HG03460 (cell line): ENCODE results near the gene COMMD7.

Experiments used
- ATAC-seq: cut with Tn5 transposase; IDR thresholded peaks from one replicate; pipeline ENCODE4 v1.9.1; 2021; ENCODE audit not compliant: unreplicated experiment

The COMMD7 gene

DNA sequence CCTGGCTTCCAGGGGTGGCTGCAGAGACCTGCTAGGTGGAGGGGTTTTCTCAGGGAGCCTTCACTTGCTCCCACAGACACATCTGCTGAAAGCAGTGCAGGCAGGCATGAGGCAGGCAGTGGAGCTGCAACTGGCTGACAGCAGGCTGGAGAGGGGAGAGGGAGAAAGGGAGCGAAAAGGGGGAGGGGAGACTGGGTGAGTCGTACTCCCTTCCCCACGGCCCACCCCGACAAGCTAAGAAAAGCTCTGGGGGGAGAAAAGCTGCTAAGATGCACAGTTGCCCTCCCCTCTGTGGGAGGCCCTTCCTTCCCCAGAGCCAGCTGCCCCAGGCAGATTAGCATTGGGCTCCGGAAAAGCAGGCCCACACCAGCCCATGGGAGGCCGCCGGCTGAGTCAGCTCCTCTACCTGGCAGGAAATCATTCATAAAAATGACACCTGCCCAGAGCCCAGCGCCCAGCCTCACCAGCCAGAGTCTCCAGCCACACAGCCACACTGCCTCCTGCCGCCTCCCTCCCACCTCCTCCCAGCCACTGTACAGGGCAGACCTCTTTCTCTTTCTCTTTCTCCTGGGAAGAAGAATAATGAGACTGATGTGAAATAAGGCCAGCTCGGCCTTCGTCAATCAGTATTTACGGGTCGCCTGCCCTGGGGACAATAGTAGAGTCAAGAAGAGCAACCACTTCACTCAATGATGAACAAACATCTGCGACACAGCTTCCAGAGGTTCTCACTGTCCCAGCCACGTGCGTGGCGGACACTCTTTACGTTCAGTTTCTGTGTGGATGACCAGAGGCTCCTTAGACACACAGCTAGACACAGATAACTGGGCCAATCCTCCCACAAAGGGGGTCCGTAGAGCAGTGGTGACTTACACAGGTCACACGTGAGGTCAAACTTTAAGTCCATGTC lies 61.8 kb downstream of the COMMD7 start:
- no peak for ATAC-seq

DNA sequence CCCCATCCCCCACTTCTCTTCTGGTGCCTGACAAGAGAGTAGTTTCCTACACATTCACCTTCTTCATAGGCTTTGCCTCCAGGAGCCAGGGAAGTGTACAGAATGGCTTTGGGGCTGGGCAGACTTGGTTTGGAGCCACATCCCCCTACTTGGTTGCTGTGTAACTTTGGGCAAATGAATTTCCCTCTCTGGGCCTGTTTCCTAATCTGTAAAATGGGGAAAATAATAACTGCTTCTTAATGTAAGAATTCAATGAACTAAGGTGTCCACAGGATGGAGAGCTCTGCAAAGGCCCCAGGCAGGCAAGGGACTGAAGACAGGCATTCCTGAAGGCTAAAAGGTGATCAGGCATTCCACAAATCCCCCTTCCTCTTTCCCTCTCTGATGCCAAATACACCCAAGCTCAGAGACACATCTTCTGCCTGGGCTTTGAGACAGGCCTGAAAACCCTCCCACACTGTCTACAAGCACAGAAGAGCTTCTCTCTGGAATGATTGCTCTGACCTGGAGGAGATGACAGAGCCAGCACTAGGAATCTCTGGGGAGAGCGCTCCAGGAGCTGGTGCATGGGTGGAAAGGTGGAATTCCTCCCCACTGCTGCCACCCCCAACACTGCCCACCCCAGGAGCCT lies 62.6 kb downstream of the COMMD7 start:
- ATAC-seq = no peak

DNA sequence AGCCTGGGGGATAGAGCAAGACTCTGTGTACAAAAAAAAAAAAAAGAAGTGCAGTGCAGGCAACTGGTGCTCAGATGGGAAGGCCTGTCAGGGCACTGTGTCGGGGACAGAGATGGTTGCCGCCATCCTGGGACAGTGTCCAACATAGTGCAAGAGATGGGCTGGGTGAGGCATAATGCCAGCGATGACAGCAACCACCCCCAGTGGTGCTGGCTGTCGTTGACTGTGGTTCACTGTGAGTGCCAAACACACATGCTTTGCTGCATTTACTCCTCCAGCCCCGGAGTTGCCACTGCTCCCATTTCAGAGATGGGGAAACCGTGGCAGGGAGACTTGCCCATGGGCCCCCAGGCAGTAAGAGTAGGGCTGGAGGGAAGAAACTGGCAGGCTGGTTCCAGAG lies 64.3 kb downstream of the COMMD7 start:
- ATAC-seq = no peak

DNA sequence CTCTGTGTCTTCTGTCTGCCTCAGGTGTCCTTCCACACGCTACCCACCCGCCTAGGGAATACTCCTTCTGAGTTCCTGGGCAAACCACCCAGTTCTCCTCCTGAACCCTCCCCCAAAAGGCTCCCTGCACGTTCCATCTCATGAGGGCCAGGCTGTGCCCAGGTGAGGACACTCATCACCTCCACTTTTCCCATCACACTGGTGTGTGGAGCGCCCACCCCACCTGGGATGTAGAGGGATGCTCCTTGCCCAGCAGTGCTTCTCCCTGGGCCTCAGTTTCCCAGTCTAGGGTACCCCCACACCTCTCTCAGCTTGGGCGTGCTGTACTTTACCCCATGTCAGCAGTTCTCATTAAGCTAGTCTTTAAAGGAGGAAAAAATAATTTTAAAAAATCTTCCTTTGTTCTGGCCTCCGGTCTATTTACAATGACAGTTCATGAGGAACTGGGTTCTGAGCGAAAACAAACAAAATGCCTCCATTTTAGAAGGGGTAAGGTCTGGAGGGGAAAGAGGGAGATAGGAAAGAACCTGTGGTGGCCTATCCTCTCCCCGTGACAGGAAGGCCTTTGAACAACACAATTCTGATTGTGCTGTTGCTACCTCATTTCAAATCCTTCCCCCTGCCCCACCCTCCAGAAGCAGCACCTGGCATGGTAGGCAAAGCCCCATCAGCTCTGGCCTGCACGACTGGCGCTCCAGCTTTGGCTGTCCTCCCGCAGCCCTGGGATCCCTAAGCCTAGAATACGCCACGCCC lies 67.9 kb downstream of the COMMD7 start:
- ATAC-seq = no peak

DNA sequence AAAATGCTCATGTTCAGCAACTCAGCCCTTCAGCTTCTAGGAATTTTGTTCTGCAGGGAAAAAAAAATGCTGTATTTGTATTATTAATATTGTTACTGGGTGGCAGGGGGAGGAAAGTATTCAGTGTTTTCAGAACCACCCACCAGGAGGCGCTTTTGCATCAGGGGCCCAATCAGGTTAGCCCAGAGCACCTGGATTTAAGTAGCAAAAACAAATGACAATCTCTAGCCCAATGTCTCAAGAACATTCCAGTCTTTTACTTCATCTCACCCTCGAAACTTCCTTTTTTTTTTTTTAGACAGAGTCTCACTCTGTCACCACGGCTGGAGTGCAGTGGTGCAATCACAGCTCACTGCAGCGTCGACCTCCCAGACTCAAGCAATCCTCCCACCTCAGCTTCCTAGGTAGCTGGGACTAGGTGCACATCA lies 68.9 kb downstream of the COMMD7 start:
- no peak for ATAC-seq

DNA sequence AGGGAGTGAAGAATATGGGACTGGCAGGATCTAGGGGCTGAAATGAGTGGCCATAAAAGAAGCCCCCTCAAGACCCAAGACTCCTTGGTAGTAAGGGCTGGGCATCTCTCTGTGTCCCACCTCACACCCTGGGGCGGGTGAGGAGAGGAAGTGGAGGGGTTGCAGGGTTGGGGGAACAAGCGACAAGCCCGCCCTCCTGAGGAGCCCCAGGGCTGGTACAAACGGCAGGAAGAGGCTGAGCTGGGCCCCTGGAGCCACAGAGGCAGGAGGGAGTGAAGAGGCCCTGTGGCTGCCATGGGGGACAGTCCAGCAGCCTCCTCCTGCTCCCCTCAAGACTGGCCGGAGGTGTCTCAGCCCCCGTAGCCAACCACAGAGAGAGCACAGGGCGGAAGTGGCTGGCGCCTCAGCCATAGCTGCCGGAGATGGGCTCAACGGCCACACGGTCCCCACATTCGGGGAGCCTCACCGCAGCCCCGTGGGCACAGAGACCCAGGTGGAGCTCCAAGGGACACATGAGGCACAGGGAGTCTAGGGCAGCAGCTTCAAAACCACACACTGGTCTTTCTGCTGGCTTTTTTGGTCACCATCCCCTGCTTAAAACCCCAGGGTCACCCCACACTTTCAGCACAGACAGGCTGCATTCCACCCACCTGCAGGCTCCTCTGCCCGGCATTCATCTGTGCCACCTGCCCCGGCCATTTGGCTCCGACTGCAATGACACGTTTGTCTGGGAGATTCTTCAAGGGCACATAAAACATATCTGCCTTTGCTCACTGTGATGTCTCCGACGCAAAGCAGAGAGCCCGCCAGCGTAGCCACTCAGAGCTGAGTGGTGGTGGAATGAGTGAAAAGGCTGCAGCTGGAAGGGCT lies 70.0 kb downstream of the COMMD7 start:
- ATAC-seq = peak; percentile 61

DNA sequence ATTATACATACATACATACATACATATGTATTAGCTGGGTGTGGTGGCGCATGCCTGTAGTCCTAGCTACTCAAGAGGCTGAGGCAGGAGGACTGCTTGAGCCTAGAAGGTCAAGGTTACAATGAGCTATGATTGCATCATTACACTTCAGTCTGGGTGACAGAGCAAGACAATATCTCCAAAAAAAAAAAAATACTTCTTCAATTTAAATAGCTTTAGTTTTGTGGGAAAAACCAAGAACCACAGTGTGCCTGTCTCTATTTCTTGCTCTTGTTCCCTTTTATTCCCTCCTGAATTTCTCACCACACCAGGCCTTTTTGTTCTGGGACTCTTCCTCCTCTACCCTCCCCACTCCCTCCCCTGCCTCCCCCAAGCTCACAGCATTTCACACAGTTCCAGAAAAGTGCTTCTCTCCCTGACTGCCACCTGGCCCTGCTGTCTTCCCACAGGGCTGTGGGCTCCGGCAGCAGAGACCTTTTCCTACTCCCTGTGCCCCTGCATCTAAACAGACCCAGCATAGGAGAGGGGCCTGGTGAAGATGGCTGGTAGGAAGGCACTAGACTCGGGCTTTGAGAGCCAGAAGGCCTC lies 70.8 kb downstream of the COMMD7 start:
- ATAC-seq = peak; percentile 2

DNA sequence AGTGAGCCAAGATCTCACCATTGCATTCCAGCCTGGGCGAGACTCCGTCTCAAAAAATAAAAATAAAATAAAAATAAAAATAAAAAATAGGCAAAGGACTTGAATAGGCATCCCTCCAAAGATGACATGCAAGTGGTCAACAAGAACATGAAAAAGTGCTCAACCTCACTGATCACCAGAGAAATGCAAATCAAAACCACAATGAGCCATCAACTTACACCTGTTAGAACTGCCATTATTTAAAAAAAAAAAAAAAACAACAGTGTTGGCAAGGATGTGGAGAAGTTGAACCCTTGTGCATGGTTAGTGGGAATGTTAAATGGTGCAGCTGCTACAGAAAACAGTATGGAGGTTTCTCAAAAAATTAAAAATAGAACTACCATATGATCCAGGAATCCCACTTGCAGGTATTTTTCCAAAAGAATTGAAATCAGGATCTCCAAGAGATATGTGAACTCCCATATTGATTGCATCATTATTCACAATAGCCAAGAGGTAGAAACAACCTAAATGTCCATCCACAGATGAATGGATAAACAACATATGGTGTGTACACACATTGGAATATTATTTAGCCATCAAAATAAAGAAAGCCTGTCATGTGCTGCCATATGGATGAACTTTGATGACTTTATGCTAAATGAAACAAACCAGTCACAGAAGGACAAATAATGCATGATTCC lies 72.4 kb downstream of the COMMD7 start:
- ATAC-seq = no peak

DNA sequence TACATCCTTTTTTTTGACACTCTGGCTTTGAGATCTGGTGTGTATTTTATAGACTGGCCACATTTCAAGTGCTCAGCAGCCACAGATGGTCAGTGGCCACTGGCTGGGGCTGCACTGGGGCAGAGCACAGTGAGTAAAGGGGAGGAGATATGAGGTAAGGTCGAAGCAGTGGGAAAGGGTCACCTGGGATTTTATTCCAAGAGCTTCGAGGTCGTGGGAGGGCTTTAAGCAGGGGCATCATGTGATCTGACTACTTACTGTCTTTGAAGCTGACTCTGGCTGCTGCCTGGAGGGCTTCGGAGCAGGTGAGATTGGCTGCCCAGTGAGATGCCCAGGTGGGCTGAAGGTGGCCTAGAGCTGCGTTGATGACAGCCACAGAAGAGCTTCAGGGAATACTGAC lies 76.2 kb downstream of the COMMD7 start:
- ATAC-seq = no peak

DNA sequence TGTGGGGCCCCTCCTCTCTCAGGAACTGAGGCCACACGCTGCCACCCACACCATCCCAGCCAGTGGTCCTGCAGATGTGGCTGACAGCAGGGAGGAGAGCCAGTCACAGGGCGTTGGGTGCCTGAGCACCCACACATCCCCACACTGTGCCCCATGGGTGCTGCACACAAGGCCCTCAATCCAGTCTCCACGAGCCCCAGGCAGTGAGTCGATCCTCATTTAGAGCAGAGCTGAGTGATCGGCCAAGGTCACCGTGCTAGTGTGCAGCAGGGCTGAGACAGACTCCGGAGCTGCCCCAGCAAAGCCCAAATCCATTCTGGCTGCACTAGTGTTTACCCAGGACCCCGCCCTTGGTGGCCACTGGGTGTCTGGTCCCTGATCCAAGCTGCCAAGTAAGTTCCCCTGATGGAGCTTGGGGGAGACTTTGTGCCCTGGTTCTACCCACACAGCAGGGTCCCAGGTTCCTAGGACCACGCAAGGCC lies 78.5 kb downstream of the COMMD7 start:
- no peak for ATAC-seq

DNA sequence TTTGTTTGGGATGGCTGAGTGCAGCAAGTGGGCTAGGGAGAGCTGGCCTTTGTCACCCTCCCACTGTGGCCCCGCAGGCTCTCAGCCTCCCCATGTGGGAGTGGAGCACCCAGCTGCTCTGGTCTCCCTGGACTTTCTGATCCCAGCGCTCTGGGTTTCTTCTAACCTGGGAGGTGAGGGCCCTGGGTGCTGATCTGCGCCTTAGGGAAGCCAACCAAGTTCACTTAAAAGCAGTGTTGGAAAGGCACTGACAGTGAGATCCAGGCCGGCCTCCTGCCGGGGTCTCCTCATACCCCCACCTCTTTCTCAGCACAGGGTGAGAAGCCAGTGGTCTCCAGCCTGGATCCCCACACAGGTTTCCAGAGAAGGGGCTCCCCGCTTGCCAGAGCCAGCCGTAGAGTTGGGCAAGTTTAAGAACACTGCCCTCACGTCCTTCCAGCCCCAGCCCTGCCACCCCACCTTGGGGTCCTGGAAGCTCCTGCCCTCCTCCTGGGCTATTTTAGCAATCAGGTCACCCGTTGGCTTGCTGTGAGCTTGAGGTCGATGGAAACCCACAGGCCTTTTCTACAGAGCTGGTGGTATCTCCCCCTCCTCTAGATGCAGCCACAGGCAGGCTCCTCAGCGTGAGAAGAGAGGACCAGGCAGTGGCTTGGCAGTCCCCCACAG lies 79.1 kb downstream of the COMMD7 start:
- ATAC-seq = no peak

DNA sequence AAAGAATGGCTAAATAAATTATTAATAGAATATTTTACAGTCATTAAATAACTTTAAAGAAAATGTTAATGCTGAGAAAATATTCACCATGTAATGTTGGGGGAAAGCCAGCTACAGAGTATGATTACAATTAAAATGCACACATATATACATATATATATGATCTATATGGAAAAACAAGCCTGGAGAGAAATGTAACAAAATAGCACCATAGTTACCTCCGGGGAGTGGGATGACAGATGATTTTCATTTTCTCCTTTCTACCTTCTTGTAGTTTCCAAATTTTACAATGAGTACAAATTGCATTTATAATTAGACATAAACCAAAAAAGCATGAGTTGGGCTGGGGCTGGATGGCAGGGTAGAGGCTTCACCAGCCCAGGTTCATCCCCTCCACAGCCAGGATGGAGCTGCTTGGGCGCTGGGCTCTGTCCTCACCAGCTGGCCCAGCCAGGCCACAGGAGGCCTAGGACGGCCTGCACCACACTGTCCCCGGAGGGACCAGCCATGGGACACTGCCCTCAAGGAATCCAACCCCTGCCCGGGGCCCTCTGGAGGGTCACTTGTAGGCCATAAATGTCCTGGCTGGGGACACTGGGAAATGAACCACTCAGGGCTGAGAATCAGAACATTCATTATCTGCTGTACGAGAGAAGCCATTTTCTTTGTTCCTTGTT lies 79.8 kb downstream of the COMMD7 start:
- ATAC-seq = no peak

DNA sequence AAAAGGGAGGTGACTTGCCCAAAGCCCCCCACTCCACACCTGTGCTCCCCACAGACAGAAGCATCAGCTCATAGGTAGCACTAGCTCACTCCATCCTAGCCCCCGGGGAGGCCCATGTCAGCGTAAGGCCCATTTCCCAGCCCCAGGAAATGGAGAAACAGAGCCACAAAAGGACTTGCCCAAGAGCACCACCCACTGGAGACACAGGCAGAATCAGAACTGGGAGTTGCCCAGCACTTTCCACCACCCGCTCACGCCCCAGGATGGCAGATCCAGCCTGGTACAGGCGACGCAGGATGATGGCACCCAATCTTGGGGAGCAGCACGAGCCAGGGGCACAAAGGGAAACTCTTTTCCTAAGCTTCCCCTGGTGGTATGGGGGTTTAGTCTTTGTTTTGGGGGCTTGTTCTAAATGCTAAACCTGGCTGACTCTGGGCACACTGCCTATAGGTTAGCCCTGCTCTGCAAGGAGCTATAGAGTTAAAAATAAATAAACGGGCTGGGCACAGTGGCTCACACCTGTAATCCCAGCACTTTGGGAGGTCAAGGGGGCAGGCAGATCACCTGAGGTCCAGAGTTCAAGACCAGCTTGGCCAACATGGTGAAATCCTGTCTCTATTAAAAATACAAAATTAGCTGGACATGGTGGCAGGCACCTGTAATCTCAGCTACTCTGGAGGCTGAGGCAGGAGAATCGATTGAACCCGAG lies 81.3 kb downstream of the COMMD7 start:
- no peak for ATAC-seq

DNA sequence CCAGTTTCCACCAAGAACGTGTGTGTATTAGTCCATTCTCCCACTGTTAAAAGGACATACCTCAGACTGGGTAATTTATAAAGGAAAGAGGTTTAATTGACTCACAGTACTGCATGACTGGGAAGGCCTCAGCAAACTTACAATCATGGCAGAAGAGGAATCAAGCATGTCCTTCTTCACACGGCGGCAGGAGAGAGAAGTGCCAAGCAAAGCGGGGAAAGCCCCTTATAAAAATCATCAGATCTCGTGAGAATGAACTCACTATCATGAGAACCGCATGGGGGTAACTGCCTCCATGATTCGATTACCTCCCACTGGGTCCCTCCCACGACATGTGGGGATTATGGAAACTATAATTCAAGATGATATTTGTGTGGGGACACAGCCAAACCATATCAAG lies 82.6 kb downstream of the COMMD7 start:
- ATAC-seq = no peak

DNA sequence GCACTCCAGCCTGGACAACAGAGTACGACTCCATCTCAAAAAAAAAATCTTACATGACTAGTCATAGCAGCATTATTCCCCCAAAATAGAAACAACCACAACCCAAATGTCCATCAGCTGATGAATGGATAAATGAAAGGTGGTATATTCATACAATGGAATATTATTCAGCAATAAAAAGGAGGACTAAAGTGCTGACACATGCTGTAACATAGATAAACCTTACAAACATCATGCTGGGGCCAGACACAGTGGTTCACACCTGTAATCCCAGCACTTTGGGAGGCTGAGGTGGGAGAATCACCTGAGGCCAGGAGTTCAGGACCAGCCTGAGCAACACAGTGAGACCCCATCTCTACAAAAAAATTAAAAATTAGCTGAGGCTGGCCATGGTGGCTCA lies 86.4 kb downstream of the COMMD7 start:
- no peak for ATAC-seq

DNA sequence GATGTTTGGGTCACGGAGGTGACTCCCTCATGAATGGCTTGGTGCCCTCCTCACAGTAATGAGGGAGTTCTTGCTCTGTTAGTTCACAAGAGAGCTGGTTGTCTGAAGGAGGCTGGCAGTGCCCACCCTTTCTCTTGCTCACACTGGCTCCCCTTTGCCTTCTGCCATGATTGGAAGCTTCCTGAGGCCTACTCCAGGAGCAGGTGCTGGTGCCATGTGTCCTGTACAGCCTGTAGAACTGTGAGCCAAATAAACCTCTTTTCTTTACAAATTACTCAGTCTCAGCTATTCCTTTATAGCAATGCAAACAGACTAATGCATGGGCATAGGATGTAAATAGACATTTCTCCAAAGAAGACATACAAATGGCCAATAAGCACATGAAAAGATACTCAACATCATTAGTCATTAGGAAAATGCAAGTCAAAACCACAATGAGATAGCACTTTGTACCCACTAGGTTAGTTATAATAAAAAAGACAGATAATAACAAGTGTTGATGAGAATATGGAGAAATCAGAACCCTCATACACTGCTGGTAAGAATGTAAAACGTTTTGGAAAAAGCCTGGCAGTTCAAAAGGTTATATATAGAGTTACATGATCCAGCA lies 87.3 kb downstream of the COMMD7 start:
- no peak for ATAC-seq

DNA sequence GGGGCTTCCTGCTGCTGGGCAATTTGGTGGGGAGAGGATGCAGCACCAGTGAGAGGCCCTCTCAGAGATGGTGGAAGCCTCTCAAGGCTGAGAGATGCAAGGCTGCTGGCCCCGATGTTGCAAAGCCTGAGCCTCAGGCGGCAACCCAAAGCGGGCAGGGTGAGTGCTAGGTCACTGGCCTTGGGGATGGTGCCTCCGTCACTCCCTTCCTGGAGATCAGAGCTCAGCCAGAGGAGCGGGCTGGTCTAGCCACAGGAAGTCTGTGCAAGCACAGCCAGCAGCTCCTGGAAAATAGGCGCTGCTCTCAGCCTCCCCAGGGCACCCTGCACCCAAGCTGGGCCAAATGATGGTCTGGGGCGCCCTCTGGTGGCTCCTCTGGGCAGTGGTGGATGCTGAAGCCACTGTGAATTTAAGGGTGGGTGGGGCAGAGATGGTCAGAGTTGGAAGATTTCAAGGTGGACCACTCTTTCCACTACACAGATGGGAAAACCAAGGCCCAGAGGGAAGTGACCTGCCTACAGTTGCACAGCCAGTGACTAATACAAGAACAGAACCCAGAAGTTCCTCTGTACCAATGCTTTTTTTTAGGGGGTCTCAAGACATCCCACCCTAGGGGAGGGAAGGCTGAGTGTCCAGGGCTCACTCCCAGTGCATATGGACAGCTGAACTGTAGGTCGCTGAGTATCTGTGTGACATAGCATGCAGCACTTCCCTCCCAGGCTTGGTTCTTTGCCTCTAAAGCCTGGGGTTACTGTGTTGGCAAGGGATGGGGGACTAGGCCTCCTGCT lies 90.3 kb downstream of the COMMD7 start:
- ATAC-seq = no peak
